ENCODE measurements around the gene FHIT.

- no peak for TF ChIP-seq CTCF (IDR thresholded peaks at IDR 0.05)
- no peak for TF ChIP-seq POLR2A (IDR thresholded peaks at IDR 0.05)
Measured at GRCh38 chr3:59737241-59737640, 1514.0 kb downstream of the FHIT start.

All from Peyer's patch (tissue), 4 donors.